ENCODE results near the gene HIGD1A.

HIGD1A gene

DNA sequence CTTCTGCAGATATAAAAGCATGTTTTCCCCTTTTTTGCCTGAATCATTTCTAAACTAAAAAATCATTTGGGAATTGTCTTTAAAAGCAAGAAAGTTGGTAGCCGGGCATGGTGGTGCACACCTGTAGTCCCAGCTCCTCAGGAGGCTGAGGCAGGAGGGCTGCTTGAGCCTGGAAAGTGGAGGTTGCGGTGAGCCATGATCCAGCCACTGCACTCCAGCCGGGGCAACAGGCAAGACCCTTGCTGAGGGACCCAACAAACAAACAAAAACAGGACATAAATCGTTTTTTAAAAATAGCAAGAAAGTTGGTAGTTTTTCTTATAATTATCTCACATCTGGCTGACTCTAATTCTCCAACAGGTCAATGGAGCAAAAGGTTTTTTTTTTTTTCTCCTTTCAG lies 2.5 kb downstream of the HIGD1A start:
- no peak for DNase-seq (ENCODE audit: low read depth in 2 of 2, low spot score in 1 of 2)

DNA sequence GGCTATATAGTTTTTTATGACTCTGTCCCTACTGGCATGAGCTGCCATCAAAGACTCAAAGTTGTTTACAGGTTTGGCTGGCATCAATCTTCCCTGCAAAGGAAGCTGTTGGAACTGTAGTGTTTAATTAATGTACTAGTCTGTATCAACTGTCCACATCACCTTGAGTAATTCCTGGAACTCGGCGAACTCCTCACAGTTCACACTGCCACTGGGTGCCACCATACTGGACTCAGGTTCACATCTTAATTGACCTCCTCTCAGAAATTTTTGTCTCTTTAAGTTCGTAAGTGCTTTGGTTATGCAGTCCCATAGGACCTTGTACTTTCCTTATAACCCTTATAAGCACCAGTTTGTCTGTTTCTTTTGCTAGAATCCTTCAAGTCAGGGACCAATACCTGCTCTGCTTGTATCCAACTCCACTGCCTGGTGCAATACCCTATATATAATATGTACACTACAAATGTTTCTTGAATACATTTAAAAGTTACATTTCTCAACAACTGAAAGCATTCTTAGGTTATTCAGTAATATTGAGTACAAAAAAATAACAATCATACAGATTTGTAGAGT lies 3.2 kb downstream of the HIGD1A start:
- no peak for DNase-seq (ENCODE audit: low read depth in 2 of 2, low spot score in 1 of 2)

GRCh38 chr3:42800251-42800650 lies 4.0 kb downstream of the HIGD1A start:
- DNase-seq (ENCODE audit: low read depth in 2 of 2, low spot score in 1 of 2), result no peak

GRCh38 chr3:42799376-42799775 lies 4.9 kb downstream of the HIGD1A start:
- no peak for DNase-seq (ENCODE audit: low read depth in 2 of 2, low spot score in 1 of 2)

GRCh38 chr3:42796332-42796885 lies 7.9 kb downstream of the HIGD1A start:
- DNase-seq (ENCODE audit: low read depth in 2 of 2, low spot score in 1 of 2), result no peak

DNA sequence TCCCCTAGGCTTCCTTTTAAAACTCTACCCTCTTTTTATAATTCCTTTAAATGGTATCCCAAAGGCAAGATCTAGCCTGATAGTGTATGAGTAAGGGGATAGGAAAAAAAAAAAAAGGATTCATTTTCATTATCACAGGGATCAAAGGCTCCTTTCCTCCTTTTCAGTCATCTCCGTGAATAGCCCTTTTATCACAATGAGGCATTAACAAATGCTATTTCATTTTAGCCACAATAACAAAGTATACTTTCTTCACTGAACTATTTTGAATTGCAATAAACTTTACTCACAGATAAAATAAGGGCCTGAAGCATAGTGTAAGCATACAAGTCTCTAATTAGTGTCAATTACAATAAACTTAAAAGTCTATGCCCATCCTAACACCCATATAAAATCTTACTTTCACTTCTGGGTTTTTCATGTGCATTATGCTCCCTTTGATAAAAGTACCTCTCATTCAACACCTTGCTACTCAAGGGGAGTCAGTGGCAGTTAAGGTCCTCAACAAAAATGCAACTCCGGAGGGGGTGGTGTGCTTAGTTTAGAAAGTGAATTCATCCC lies 8.6 kb downstream of the HIGD1A start:
- no peak for DNase-seq (ENCODE audit: low read depth in 2 of 2, low spot score in 1 of 2)

DNA sequence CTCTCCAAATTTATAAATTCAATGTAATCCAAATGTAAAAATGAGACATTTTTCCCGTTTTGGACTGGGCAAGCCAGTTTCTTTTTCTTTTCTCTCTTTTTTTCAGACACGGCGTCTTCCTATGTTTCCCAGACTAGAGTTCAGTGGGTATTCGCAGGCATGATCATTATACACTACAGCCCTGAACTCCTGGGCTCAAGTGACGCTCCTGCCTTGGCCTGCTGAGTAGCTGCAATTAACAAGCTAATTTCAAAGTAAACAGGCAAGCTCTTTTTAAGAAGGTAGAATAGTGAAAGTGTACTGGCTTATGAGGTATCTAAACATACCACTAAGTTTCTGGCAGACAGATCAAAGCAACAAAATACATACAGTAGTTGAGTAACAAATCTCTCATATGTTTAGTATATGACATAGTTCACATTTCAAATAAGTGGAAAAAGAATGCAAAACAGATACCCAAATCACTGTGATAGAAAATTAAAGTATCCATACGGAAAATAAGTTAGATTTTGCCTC lies 13.5 kb downstream of the HIGD1A start:
- DNase-seq (ENCODE audit: low read depth in 2 of 2, low spot score in 1 of 2), result no peak

- no peak for DNase-seq (ENCODE audit: low read depth in 2 of 2, low spot score in 1 of 2)
Observed at GRCh38 chr3:42786631-42787030, 17.7 kb downstream of the HIGD1A start.

DNA sequence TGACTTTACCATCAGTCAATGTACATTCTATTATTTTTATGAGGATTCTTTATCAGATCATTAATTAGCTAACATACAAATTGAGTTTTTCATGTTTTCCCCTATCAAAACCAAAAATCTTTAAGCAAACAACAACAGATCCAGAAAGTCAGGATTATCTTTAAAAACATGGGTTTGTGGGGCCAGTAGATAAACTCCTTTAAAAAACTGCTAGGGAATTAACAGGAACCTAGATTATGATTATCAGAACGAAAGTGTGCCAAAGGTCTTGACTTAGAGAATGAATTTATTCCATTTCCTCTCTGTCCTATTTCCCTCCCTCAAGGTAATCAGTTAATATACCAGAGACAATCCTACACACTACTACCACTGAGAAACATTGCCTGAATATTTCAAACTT lies 18.1 kb downstream of the HIGD1A start:
- DNase-seq (ENCODE audit: low read depth in 2 of 2, low spot score in 1 of 2), result no peak

GRCh38 chr3:42780892-42781700 lies 23.2 kb downstream of the HIGD1A start:
- DNase-seq (ENCODE audit: low read depth in 2 of 2, low spot score in 1 of 2), result no peak

DNA sequence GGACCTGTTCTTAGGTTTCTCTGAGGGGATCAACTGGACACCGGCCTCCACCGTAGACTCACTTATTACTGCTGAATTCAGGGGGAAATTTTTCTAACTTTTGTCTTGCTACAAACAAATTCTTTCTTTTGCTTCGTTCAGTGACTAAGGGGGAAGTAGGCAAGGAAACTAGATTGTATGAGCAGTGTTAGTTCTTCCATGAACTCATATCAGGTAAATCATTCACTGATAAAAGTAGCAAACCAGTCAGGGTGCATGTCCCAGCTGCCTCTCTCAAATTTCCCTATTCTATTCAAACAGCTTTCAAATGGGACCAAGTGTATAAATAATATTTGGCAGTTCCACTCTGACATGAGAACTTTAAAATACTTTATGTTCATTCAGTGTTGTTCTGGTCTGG lies 23.9 kb downstream of the HIGD1A start:
- DNase-seq (ENCODE audit: low read depth in 2 of 2, low spot score in 1 of 2), result no peak

- no peak for DNase-seq (ENCODE audit: low read depth in 2 of 2, low spot score in 1 of 2)
Observed at GRCh38 chr3:42778644-42779043, 25.6 kb downstream of the HIGD1A start.

GRCh38 chr3:42773409-42773751 lies 30.9 kb downstream of the HIGD1A start:
- DNase-seq (ENCODE audit: low read depth in 2 of 2, low spot score in 1 of 2), result no peak

- DNase-seq (ENCODE audit: low read depth in 2 of 2, low spot score in 1 of 2), result peak; percentile 79 to 82
Observed at GRCh38 chr3:42772670-42773408, 31.5 kb downstream of the HIGD1A start, which contains the start of gene CCDC13. Gene CCDC13, minus strand, starts transcription at chr3:42773253. Its CDS starts 14,908 bp downstream, at chr3:42758345.

GRCh38 chr3:42771271-42771670 lies 33.0 kb downstream of the HIGD1A start:
- DNase-seq (ENCODE audit: low read depth in 2 of 2, low spot score in 1 of 2), result no peak

DNA sequence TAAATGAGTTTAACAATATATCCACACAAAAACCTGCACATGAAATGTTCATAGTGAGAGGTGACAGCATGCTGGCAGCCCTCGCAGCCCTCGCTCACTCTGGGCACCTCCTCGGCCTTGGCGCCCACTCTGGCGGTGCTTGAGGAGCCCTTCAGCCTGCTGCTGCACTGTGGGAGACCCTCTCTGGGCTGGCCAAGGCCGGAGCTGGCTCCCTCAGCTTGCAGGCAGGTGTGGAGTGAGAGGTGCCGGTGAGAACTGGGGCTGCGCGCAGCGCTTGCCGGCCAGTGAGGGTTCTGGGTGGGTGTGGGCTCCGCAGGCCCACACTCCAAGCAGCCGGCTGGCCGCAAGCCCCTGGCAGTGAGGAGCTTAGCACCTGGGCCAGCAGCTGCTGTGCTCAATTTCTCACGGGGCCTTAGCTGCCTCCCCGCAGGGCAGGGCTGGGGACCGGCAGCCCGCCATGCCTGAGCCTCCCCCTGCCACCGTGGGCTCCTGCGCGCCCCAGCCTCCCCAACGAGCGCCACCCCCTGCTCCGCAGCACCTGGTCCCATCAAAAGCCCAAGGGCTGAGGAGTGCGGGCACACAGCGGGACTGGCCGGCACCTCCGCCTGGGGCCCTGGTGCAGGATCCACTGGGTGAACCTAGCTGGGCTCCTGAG lies 34.7 kb downstream of the HIGD1A start:
- DNase-seq (ENCODE audit: low read depth in 2 of 2, low spot score in 1 of 2), result no peak

DNA sequence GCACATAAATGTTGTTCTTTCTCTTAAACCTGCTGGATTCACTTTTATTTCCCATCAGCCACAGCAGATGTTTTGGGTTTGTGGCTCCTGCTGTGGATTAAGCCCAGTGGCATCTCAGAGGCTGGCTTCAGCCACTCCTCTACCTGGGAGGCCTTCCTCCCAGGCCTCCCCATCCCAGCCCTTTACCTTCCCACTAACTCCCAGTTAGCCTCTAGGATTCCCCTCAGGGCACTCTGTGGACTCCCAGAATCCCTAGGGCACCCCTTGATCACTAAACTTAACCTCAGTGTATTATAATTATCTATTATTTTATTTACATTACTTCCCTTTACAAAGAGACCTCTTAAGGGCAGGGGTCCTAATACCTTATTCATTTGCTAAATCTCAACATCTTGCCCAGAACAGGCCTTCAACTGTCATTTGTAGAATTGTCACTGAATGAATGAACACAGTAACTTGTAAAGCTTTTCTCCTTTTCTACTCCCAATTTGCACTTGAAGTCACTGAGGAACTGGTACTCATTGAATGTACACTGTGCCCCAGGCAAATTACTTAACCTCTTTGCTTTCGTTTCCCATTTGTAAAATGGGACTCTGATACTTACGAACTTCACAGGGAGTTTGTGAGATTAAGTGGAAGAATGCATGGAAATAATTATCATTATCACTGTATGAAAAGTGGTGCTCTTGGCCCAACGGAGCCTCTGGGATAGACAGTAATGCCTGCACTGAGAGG lies 39.6 kb downstream of the HIGD1A start:
- no peak for DNase-seq (ENCODE audit: low read depth in 2 of 2, low spot score in 1 of 2)

DNA sequence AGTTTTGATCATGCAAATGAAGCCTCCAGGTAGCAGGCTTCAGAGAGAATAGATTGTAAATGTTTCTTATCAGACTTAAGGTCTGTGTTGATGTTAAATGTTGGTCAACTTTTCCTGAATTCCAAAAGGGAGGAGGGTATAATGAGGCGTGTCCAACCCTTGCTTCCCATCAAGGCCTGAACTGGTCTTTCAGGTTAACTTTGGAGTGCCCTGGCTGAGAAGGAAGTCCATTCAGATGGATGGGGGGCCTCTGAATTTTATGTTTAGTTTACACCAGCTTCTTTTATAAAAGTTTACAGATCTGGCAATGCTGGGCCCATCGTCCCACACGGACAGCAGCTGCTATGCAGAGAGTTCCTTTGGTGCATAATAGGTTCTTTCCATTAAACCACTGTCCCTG lies 40.2 kb downstream of the HIGD1A start:
- DNase-seq (ENCODE audit: low read depth in 2 of 2, low spot score in 1 of 2), result no peak

GRCh38 chr3:42763021-42763420 lies 41.3 kb downstream of the HIGD1A start:
- DNase-seq (ENCODE audit: low read depth in 2 of 2, low spot score in 1 of 2), result no peak

DNA sequence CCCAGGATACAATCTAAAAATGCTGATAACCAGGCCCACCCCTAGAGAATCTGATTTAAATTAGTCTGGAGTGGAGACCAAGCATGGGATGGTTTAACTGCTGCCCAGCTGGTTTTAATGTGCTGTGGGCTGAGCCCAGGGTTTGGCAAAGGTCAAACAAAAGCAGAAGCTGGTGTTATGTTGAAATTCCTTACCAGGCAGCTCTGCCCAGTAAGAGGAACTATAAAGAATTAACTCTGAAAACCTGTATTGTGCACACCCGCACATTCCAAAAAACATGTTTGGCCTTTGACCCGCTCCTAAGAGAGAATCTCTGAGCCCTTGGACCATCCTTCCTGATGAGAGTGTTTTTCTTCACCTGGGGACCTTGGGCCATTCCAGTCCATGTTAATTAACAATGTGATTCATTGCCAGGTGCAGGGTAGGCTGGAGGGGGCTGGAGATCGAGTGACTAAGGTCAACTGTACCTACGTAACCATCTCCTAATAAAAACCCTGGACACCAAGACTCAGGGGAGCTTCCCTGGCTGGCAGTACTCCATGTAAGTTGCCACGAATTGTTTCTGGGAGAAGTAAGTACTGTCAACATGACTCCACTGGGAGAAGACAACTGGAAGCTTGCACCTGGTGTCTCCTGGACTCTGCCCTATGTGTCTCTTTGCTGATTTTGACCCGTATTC lies 42.1 kb downstream of the HIGD1A start:
- DNase-seq (ENCODE audit: low read depth in 2 of 2, low spot score in 1 of 2), result no peak

All from stimulated activated CD8-positive, alpha-beta memory T cell treated with anti-CD3 and anti-CD28 coated beads, Interleukin-4, amount 100 ng/mL, for 4 hours (primary cell).